ENCODE measurements around the gene LTN1.

- TF ChIP-seq CTCF (IDR thresholded peaks at IDR 0.05) (no peak), POLR2A (IDR thresholded peaks at IDR 0.05) (no peak)
Observed at GRCh38 chr21:29005696-29006095, 13.0 kb upstream of the LTN1 start.

Data from lower leg skin (tissue), 3 donors.